Brain pericyte (primary cell): ENCODE data around the gene PRSS21.
A peak's percentile ranks its signal among the peaks of the same experiment; 100 is the strongest.

Experiments used
- DNase-seq: peaks from one replicate; pipeline ENCODE4 v3.0.0-alpha.2; 2012; ENCODE audit warnings: low read depth, low spot score

Gene PRSS21

DNA sequence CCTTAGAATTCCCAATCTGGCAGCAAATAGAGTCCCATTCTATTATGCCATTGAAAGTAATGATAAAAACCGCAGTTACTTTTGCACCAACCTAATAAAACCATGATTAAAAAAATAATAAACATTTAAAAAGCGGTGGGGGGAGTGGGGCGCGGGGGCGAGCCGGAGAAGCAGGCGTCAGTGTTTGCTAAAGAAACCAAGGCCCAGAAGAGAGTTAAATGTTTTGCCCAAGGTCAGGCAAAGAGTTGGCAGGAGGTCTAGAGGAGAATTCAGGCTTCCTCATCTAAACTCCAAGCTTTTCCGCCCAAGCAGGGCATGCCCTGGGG, 50.6 kb downstream of the PRSS21 start:
- no peak for DNase-seq

DNA sequence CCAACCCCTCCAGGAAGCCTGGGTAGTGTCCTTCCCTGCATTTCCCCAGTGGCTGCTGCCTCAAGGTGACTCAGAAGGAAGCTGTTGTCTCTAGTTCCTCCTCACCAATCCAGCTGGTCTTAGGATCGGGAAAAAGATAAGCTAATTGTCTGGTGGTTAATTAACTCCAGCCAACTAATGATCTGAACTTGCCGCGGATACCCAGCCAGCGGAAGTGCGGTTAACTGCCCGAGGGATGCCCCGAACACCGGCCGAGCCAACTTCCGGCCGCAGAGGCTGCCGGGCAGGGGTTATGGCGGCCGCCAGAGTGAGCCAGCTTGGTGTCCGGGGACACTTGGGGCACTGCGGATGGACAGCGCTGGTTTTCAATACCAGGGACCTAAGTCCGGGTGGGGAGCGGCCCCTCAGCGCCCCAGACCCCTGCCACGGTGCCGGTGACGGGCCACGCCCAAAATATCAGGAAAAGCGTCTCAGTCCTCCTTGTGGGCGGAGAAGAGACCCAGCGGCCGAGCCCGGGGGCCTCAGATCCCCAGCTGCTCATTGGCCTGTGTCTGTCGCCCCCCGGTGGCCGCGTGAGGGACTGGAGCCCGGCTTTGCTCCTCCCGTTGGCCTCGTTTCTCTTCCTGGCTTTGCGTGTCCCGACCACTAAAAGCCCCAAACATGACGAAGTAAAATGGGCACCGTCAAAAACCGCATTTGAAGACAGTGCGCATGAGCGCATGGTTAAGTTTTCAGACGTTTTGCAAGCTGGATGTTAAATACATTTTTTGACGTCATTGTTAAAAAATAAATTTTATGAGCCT, 51.2 kb downstream of the PRSS21 start:
- DNase-seq, result peak; percentile 70
